ENCODE results near the gene MAU2. TPM values are rescaled to one million over a fixed set of nuclear protein-coding genes. Genes with fewer than 3 reads are reported as not detected.
A peak's percentile ranks its signal among the peaks of the same experiment; 100 is the strongest.

MAU2 gene
- total RNA-seq, 4 donors from 2014 or later, result 32.4 to 87.6 (median 70.0) TPM

DNA sequence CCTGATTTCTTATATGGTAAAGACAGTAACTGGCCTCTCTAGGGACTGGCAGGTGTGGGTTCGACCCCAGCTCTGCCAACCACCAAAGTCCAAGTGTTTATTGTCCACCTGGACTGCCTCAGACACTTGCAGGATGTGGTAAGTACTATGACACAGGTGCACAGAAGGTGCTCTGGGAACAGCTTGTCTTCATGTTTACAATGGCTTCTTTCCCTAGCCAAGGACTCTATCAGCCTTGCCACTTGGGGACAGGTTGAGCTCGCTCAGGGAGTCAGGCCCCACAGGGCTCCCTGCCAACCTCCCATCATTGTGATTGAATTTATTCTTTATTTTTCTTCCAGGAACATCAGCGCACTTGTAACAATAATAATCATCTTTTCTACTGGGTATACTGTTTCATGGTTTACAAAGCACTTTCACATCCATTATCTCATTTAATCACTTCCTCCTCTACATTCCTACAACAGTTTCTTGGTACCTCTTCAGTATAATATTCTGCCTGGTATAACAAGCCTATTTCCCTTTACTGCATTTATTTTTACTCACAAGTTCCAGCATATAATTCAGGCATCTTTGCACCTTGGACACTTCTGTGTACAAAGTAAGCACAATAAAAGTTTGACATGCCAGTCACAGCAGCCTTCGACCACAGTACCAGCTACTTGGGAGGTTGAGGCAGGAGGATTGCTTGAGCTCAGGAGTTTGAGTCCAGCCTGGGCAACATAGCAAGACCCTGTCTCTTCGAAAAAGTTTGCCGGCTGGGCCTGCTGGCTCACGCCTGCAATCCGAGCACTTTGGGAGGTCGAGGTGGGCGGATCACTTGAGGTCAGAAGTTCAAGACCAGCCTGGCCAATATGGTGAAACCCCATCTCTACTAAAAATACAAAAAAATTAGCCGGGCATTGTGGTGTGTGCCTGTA, 60.6 kb downstream of the MAU2 start:
- intact Hi-C loops (cut with DNase I; ENCODE audit: low total_unique reads), result no loop called here
- H3K27me3 ChIP-seq, result no peaks in the 10 kb centered on the region
- no peak for DNase-seq
- H3K4me1 ChIP-seq, result no peaks in the 10 kb centered on the region
- TF ChIP-seq, protein P1, sequence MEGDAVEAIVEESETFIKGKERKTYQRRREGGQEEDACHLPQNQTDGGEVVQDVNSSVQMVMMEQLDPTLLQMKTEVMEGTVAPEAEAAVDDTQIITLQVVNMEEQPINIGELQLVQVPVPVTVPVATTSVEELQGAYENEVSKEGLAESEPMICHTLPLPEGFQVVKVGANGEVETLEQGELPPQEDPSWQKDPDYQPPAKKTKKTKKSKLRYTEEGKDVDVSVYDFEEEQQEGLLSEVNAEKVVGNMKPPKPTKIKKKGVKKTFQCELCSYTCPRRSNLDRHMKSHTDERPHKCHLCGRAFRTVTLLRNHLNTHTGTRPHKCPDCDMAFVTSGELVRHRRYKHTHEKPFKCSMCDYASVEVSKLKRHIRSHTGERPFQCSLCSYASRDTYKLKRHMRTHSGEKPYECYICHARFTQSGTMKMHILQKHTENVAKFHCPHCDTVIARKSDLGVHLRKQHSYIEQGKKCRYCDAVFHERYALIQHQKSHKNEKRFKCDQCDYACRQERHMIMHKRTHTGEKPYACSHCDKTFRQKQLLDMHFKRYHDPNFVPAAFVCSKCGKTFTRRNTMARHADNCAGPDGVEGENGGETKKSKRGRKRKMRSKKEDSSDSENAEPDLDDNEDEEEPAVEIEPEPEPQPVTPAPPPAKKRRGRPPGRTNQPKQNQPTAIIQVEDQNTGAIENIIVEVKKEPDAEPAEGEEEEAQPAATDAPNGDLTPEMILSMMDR (IDR thresholded peaks at IDR 0.05), result no peak
- TF ChIP-seq POLR2A (IDR thresholded peaks at IDR 0.05), result no peak
- no peaks in the 10 kb centered on the region for H3K9me3 ChIP-seq
- H3K27ac ChIP-seq, result no peak overlapping the region
- no peak overlapping the region for H3K4me3 ChIP-seq
- H3K36me3 ChIP-seq, result no peaks in the 10 kb centered on the region

DNA sequence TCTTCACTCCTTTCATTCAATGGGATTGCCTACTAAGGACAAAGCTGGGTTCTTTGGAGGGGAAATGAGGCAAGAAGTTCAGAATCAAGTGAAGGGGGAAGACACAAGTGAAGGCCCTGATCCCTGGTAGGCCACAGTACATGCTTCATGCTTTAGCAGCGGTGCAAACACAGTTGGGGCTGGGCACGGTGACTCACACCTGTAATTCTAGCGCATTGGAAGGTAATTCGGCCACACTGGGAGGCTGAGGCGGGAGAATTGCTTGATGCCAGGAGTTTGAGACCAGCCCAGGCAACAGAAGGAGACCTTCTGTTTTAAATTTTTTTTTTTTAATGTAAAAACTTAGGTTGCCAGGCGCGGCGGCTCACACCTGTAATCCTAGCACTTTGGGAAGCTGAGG, 61.5 kb downstream of the MAU2 start:
- Histone ChIP-seq H3K27me3 (no peaks in the 10 kb centered on the region), H3K27ac (no peak overlapping the region), H3K36me3 (no peaks in the 10 kb centered on the region), H3K9me3 (no peaks in the 10 kb centered on the region), H3K4me3 (no peak overlapping the region), H3K4me1 (no peaks in the 10 kb centered on the region)
- DNase-seq, result no peak
- TF ChIP-seq, protein P1 (IDR thresholded peaks at IDR 0.05), result no peak
- no peak for TF ChIP-seq POLR2A (IDR thresholded peaks at IDR 0.05)
- intact Hi-C loops (cut with DNase I; ENCODE audit: low total_unique reads), result no loop called here

DNA sequence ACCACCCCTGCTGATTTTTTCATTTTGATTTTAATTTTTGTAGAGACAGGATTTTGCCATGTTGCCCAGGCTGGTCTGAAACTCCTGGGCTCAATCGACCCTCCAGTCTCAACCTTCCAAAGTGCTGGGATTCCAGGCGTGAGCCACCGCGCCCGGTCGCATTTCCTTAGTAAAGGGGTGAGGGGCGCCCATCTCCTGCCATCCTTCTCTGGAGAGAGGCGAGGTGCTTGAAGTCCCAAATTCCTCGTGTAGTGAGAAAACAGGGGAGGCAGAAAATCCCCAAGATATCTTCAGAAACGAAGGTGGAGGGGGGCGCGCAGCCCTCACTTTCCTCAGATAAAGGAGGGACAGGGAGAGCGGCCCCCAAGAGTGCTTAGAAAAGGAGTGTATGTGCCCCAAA, 63.9 kb downstream of the MAU2 start:
- Histone ChIP-seq H3K27ac (peak overlapping the region; percentile 79 to 91), H3K36me3 (no peaks in the 10 kb centered on the region), H3K4me1 (no peaks in the 10 kb centered on the region), H3K4me3 (peak overlapping the region; percentile 54 to 60), H3K9me3 (no peaks in the 10 kb centered on the region), H3K27me3 (no peaks in the 10 kb centered on the region)
- DNase-seq, result no peak
- TF ChIP-seq POLR2A (IDR thresholded peaks at IDR 0.05), result no peak
- TF ChIP-seq, protein P1 (IDR thresholded peaks at IDR 0.05), result no peak
- intact Hi-C loops (cut with DNase I; ENCODE audit: low total_unique reads), result no loop called here

DNA sequence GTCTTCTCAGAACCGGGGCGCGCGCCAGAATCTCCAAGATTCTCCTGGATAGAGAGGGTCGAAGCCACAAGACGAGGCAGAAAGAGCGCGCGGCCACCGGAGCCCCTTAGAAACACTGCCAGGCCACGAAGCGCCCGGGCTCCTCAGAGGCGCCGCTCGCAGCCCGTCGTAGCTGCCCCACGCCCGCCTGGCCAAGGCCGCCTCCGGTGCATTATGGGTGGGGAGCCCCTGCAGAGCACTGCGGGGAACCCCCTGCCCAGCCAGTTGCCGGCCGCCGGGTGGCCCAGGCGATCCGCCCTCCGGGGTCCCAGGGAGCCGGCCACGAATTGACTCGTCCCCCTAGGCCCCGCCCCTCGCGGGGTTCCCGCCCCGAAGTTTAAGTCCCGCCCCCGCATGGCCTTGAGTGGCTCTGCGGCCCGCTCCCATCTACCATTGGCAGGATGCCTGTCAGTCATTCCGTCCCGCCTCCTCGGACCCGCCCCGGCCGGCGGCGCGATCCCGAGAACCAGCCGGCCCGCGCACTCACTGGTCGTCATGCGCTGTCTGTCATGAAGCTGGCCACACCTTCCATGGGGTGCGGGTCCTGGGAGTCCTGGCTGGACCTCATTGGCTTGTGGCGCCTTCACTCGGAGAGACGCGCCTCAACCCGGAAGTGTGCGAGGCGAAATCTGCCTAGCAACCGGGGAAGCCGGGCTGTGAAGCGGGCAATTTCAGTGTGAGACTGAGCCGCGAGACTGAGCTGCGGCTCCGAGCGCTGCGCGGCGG, 64.7 kb downstream of the MAU2 start:
- Histone ChIP-seq H3K4me1 (no peaks in the 10 kb centered on the region), H3K9me3 (no peaks in the 10 kb centered on the region), H3K4me3 (peak overlapping the region; percentile 76 to 84), H3K27ac (peak overlapping the region; percentile 83 to 91), H3K36me3 (no peaks in the 10 kb centered on the region), H3K27me3 (no peaks in the 10 kb centered on the region)
- TF ChIP-seq, protein P1 (IDR thresholded peaks at IDR 0.05), result peak in 3 of 4 experiments; percentile 15 to 53 (median 26)
- peak; percentile 54 to 72 for TF ChIP-seq POLR2A (IDR thresholded peaks at IDR 0.05)
- peak; percentile 99 to 100 for DNase-seq
- intact Hi-C loops (cut with DNase I; ENCODE audit: low total_unique reads), result no loop called here
